C4-2B (cell line): ENCODE data around the gene A2M.

ENCODE experiments used
- CTCF ChIP-seq: fragments of 450-650 bp; conservative IDR thresholded peaks from 2 replicates; pipeline ENCODE4 v1.5.1; 2017; ENCODE audit warnings: mild to moderate bottlenecking
- ZFX ChIP-seq: fragments of 450-650 bp; IDR thresholded peaks from 2 replicates; pipeline ENCODE4 v1.6.1; 2017

DNA sequence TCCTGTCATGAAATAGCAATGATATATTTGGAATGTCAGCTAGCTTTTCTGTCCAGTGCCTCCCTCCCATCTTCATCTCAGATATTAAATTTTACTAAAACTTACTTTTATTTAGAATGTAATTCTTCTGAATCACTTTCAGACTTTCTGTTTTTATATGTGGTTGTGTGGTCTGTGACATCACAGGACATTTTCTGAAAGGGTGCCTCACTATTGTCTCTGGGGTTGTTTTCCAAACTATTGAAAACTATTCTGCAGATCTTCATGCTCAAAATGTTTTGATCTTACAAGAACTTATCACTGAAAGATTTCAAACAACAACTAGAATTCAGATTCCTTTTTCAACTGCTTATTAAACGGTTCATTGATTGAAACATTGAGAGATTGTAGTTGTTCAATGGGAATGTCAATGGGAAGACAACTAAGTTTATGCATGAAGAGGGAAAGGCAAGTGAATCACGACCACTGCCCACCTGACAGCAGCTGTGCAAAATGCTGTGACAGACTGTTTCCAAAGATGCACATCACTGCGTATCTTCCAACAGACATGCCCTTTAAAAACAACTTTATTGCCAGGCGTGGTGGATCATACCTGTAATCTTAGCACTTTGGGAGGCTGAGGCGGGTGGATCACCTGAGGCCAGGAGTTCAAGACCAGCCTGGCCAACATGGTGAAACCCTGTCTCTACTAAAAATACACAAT lies 75.1 kb downstream of the A2M start:
- TF ChIP-seq CTCF (no peak), ZFX (no peak)
